ENCODE results near the gene GALNT9.

The GALNT9 gene

GRCh38 chr12:132210223-132211055 is 119.0 kb downstream of the GALNT9 start:
- POLR2A ChIA-PET = interaction anchor here (0.6 kb wide), 1 partner anchor 11 kb away, joined by 3 read pairs; no protein-coding TSS in a partner anchor
- TF ChIP-seq PKNOX1 (IDR thresholded peaks at IDR 0.05) = no peak
- TF ChIP-seq FOXK2 (IDR thresholded peaks at IDR 0.05) = no peak
- no peak for TF ChIP-seq SUZ12 (IDR thresholded peaks at IDR 0.05)
- TF ChIP-seq TARDBP (IDR thresholded peaks at IDR 0.05) = no peak
- no peak for TF ChIP-seq L3MBTL2 (conservative IDR thresholded peaks at IDR 0.05)
- TF ChIP-seq ELF4 (IDR thresholded peaks at IDR 0.05) = no peak
- TF ChIP-seq CTBP1 (IDR thresholded peaks at IDR 0.05; ENCODE audit: borderline replicate concordance) = no peak
- no peak for TF ChIP-seq NFRKB (IDR thresholded peaks at IDR 0.05)
- TF ChIP-seq BHLHE40 (IDR thresholded peaks at IDR 0.05; ENCODE audit: borderline replicate concordance) = no peak
- TF ChIP-seq ZNF384 (IDR thresholded peaks at IDR 0.05) = no peak
- no peak for TF ChIP-seq ARNT (IDR thresholded peaks at IDR 0.05)
- no peak for TF ChIP-seq SP1 (IDR thresholded peaks at IDR 0.05)
- TF ChIP-seq HDGF (IDR thresholded peaks at IDR 0.05; ENCODE audit: borderline replicate concordance) = no peak
- no peak for TF ChIP-seq FOXA1 (IDR thresholded peaks at IDR 0.05)
- no peak for TF ChIP-seq FOXM1 (IDR thresholded peaks at IDR 0.05; ENCODE audit: borderline replicate concordance)
- TF ChIP-seq LEF1 (IDR thresholded peaks at IDR 0.05; ENCODE audit: borderline replicate concordance) = no peak
- DNase-seq (ENCODE audit: extremely low spot score) = no peak
- CTCF ChIA-PET = interaction anchor here (0.6 to 0.8 kb wide), 3 partner anchors 49 to 455 kb away, joined by 3 read pairs; no protein-coding TSS in a partner anchor

GRCh38 chr12:132209619-132210222 is 119.7 kb downstream of the GALNT9 start:
- ChIA-PET CTCF (interaction anchor here (0.8 kb wide), 1 partner anchor 454 kb away, joined by 3 read pairs; no protein-coding TSS in a partner anchor), POLR2A (no interaction called here)
- TF ChIP-seq FOXA1 (IDR thresholded peaks at IDR 0.05) (no peak), NFRKB (IDR thresholded peaks at IDR 0.05) (no peak), HDGF (IDR thresholded peaks at IDR 0.05; ENCODE audit: borderline replicate concordance) (no peak), ARNT (IDR thresholded peaks at IDR 0.05) (no peak), ZNF384 (IDR thresholded peaks at IDR 0.05) (no peak), BHLHE40 (IDR thresholded peaks at IDR 0.05; ENCODE audit: borderline replicate concordance) (no peak), TARDBP (IDR thresholded peaks at IDR 0.05) (no peak), FOXK2 (IDR thresholded peaks at IDR 0.05) (no peak), SUZ12 (IDR thresholded peaks at IDR 0.05) (no peak), LEF1 (IDR thresholded peaks at IDR 0.05; ENCODE audit: borderline replicate concordance) (no peak), L3MBTL2 (conservative IDR thresholded peaks at IDR 0.05) (no peak), FOXM1 (IDR thresholded peaks at IDR 0.05; ENCODE audit: borderline replicate concordance) (no peak), ELF4 (IDR thresholded peaks at IDR 0.05) (no peak), SP1 (IDR thresholded peaks at IDR 0.05) (no peak)
- DNase-seq (ENCODE audit: extremely low spot score) = no peak

GRCh38 chr12:132208153-132208823 is 121.1 kb downstream of the GALNT9 start:
- no peak for TF ChIP-seq L3MBTL2 (conservative IDR thresholded peaks at IDR 0.05)
- no peak for TF ChIP-seq ELF4 (IDR thresholded peaks at IDR 0.05)
- TF ChIP-seq FOXA1 (IDR thresholded peaks at IDR 0.05) = no peak
- TF ChIP-seq TARDBP (IDR thresholded peaks at IDR 0.05) = no peak
- TF ChIP-seq ARNT (IDR thresholded peaks at IDR 0.05) = no peak
- no peak for TF ChIP-seq PKNOX1 (IDR thresholded peaks at IDR 0.05)
- no peak for TF ChIP-seq SUZ12 (IDR thresholded peaks at IDR 0.05)
- no peak for TF ChIP-seq LEF1 (IDR thresholded peaks at IDR 0.05; ENCODE audit: borderline replicate concordance)
- TF ChIP-seq HDGF (IDR thresholded peaks at IDR 0.05; ENCODE audit: borderline replicate concordance) = no peak
- no peak for TF ChIP-seq FOXM1 (IDR thresholded peaks at IDR 0.05; ENCODE audit: borderline replicate concordance)
- no peak for TF ChIP-seq CTBP1 (IDR thresholded peaks at IDR 0.05; ENCODE audit: borderline replicate concordance)
- no peak for TF ChIP-seq ZNF384 (IDR thresholded peaks at IDR 0.05)
- no peak for TF ChIP-seq SP1 (IDR thresholded peaks at IDR 0.05)
- TF ChIP-seq BHLHE40 (IDR thresholded peaks at IDR 0.05; ENCODE audit: borderline replicate concordance) = no peak
- no peak for TF ChIP-seq NFRKB (IDR thresholded peaks at IDR 0.05)
- DNase-seq (ENCODE audit: extremely low spot score) = no peak
- CTCF ChIA-PET = interaction anchor here (1.6 kb wide), 1 partner anchor 54 kb away, joined by 3 read pairs; no protein-coding TSS in a partner anchor
- POLR2A ChIA-PET = no interaction called here

- TF ChIP-seq NFRKB (IDR thresholded peaks at IDR 0.05) (no peak), SUZ12 (IDR thresholded peaks at IDR 0.05) (no peak), FOXM1 (IDR thresholded peaks at IDR 0.05; ENCODE audit: borderline replicate concordance) (no peak), ZNF384 (IDR thresholded peaks at IDR 0.05) (no peak)
- ChIA-PET POLR2A (no interaction called here), CTCF (interaction anchor here (1.6 kb wide), 1 partner anchor 53 kb away, joined by 3 read pairs; no protein-coding TSS in a partner anchor)
- DNase-seq (ENCODE audit: extremely low spot score) = no peak
Measured at GRCh38 chr12:132207083-132207775, 122.2 kb downstream of the GALNT9 start.

- DNase-seq (ENCODE audit: extremely low spot score) = no peak
- TF ChIP-seq CTBP1 (IDR thresholded peaks at IDR 0.05; ENCODE audit: borderline replicate concordance) = no peak
- ChIA-PET POLR2A (no interaction called here), CTCF (interaction anchor here (0.6 kb wide), 1 partner anchor 13 kb away, joined by 3 read pairs; no protein-coding TSS in a partner anchor)
Measured at GRCh38 chr12:132206046-132206434, 123.3 kb downstream of the GALNT9 start.

All from HEK293T (cell line).